Dermis microvascular lymphatic vessel endothelial cell (primary cell): ENCODE data around the gene RNF114. TPM values are rescaled to one million over a fixed set of nuclear protein-coding genes. Genes with fewer than 3 reads are reported as not detected.
A peak's percentile ranks its signal among the peaks of the same experiment; 100 is the strongest.

ENCODE experiments used
- DNase-seq, 2 donors: peaks; one replicate each; pipeline versions ENCODE4 v3.0.0 to v3.0.0-alpha.2; 2010; ENCODE audit warnings: low read depth in 2 of 2
- total RNA-seq: library from RNA; depleted of rRNA; stranded (reverse); fragments of >200 nt; gene quantifications from 2 replicates; pipeline ENCODE4 v1.2.1, GENCODE V29; 2014

RNF114 gene
- total RNA-seq, 1 donor from 2014 or later = 30.8 TPM

DNA sequence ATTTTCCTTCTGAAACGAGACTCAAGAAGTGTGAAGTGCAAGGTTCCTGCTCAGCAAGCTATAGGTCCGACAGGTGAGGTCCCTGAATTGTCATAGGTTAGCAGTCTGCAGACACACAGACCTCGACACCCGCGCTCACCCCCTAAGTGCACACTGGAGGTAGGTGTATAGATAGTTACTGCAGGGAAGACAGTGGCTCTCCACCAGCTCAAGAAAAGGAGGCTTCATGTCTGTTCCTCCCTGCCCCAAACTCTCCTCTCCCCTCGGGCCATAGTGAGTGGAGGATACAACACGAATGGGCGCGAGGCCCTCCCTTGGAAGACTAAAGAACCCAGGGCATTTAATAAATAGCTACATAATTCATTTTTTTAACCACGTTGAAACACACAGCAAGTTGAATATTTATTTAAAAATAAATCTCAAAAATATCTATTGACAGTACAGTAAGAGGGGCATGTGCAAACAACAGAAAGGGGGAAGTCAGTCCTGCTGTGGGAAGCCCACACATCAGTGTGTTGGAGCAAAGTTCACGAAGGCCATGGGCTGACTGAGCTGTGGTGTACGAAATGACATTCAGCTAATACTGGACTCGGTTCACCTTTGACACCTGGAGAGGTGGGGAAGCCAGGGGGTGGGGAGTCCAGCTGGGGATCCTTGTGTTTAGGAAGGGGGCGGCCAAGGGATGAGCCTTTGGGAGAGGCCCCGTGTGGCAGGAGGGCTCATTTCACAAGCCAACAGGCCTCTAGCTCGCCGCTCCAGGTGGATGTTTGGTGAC, 31.6 kb upstream of the RNF114 start:
- no peak for DNase-seq

- DNase-seq = no peak
These were observed 30.6 kb upstream of the RNF114 start for GRCh38 chr20:49905415-49906091.

- no peak for DNase-seq
These were observed 30.0 kb upstream of the RNF114 start for GRCh38 chr20:49906101-49906604.

DNA sequence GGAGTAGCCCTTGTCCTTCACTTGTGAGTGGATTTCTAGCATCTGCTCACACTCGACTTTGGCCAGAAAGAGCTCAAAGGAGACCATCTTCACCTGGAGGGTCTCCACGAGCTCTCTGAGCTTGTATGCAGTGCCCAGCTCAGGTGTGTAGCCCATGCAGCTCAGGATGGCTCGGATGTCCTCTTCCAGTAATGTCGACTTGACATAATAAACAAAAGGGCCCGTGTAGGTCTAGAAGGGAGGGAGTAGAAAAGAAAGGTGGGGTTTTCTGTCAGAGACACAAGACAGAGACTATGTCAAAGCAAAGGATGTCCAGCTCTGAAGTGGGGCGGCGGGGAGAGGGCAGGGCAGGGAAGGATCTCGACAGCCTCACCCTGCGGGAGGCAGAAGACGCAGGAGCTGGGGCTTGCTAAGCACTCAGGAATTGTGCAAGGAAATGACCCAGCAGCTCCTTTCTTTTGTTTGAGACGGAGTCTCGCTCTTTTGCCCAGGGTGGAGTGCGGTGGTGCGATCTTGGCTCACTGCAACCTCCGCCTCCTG, 29.5 kb upstream of the RNF114 start:
- no peak for DNase-seq

DNA sequence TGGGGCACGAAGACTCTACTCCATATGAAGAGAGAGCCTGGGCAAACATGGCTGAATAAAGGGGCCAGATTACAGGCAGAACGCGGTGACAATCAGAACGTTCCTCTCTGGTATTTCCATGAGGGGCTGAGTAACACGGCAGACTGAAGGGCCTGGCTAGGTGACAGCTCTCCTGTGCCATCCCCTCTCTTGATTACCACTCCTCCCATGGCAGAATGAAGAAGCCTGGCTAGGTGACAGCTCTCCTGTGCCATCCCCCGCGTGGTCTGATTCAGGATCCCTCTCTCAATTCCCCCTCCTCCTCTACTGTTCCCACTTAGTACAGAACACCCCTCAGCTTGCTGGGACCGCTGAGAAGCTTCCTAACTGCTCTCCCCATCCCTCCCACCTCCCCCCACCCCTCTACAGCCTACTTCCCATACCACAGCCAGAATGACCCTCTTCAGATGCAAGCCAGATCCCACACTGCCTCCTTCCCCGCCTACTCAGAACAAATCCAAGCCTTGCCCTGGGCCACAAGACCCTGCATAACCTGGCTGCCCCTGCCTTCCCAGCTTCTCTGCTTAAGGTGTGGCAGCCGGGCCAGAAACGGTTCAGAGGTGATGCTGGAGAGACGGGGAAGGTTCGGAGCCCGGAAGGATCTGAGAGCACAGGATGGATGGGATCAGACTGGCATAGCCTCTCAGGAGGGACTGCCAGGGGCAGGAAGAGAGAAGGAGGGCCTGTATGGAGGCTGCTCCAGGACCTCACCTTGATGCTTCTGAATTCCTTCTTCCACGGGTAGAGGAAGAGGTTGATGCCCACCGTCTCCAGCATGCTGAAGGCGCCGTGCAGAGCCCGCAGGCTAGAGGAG, 28.6 kb upstream of the RNF114 start:
- DNase-seq = no peak

- DNase-seq = no peak
These were observed 28.0 kb upstream of the RNF114 start for GRCh38 chr20:49908258-49908565.

DNA sequence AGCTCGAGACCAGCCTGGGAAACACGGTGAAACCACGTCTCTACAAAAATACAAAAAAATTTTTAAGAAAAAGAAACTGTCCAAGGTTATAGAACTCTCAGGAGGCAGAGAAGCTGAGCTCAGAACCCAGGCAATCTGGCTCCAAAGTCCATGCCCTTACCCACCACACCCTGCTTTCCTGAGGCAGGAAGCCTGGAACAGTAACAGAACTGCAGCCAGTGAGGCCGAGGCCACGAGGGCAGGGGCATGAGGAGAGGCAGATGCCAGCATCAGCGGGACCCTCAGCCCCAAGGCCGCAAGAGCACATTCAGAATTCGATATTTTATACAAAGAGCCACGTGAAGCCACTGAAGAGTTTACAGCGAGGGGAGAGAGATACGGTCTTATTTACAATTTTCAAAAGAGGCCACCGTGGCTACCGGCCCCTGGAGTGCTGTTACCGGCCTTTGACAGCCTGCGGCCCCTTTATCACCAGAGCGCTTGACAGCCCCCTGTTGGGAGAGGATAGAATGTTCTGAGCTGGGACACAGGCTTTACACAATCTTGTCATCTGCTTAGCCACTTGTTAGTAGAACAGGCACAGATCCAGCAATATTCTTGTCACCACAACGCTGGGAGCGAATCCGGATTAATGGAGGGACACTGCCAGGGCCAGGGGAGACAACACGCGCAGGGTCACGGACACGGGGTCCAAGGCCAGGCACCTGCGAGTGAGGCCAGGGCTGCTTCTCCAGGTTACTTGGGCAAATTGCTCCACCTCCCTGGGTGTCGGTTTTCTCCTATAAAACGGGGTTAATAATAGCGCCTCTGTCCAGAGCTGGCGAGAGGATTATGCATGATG, 26.5 kb upstream of the RNF114 start:
- peak; percentile 30 to 42 for DNase-seq

DNA sequence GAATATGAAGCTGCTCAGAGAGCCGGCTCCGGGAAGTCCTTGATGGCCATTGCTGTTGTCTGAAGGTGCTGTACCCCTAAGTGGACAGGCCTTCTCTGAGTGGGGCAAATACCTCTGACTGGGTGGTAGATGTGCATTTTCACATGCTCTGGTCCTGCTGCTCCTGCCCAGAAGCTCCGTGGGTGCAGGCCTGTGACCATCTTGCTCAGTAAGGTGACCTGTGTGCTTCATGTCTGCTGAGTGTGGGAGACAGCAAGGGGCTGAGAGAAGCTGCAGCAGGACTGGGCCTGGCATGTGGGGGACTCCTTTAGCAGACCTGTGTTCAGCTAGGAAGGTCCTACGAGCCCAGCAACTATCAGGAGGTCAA, 25.9 kb upstream of the RNF114 start:
- no peak for DNase-seq

DNA sequence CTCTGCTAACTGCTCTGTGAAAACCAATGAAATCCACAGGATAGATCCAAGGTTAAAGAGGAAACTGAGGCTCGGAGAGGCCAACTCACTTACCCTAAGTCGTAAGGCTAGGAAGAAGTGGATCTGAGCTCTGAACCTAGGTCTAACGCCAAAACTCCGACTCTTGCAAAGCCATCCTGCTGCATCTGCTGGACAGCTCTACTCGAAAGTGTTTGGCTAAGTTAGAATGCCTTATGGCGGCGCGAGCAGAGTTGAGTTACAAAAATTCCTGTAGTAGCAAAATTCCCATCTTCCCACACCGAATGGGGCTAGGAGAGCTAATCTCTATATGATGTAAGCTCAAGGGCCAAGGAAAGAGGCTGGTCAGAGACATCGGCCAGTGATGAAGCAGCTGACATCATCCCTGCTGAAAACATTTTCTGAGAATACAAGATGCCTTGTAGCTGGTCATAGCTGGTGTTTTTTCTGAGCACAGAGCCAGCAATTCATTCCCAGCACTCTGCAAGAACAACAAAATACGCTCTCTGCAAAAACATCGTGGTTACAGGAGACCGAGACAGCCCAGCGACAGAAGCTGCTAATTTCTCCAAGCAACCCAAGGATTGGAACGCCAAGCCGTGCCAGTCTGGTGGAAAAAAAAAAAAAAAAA, 22.7 kb upstream of the RNF114 start:
- no peak for DNase-seq

DNA sequence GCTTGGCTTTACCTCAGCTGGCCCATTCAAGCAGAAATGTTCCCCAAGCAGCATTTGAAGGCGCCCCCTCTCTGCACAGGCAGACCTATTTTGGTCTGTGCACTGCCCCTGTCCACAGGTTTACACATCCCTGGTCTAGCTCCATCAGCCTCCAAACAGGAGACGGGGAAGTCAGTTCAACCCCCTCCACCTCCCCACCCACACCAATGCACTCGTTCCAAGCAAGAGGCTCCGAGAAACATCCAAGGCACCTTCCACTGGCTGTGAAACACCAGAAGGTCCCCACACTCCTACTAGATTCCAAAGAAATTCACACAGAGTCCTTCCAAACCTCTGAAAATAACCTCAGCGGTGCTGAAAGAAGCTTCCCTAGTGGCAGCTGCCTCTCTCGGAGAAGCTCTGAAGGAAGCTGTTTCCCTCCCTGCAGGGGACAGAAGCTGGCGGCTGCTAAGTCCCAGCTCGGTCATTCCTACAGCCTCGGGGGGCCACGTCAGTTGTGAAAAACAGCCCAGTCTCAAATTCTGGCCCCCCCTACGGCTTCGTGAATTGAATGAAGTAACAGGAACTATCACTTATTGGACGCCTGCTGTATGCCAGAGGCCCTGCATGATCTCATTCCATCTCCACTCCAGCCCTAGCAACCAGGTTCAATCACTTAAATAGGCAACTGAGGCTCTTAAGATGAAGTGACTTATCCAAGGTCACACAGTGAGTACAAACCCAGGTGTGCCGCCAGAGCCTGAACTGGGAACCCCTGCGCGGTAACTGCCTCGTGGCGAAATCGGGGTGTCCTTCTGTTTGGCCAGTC, 21.7 kb upstream of the RNF114 start:
- DNase-seq = peak in 1 of 2 donors; percentile 35

DNA sequence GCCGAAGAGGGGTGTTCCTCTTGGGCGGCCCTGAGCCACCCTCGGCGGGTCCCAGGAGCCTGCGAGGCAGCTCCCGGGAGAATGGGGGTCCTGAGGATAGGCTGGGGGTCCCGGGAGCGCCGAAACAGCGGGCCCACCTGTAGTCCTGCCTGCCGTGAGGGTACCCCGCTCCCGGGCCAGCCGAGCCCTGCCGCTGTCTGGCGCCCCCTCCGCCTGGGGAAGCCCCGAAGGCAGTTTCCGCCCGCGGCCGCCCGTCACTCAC, 21.1 kb upstream of the RNF114 start:
- DNase-seq = no peak

- peak; percentile 94 to 96 for DNase-seq
These were observed 20.6 kb upstream of the RNF114 start, which contains the start of gene SPATA2 for GRCh38 chr20:49915380-49916145. Gene SPATA2, minus strand, starts transcription at chr20:49915529. Its CDS starts 7,039 bp downstream, at chr20:49908490.

DNA sequence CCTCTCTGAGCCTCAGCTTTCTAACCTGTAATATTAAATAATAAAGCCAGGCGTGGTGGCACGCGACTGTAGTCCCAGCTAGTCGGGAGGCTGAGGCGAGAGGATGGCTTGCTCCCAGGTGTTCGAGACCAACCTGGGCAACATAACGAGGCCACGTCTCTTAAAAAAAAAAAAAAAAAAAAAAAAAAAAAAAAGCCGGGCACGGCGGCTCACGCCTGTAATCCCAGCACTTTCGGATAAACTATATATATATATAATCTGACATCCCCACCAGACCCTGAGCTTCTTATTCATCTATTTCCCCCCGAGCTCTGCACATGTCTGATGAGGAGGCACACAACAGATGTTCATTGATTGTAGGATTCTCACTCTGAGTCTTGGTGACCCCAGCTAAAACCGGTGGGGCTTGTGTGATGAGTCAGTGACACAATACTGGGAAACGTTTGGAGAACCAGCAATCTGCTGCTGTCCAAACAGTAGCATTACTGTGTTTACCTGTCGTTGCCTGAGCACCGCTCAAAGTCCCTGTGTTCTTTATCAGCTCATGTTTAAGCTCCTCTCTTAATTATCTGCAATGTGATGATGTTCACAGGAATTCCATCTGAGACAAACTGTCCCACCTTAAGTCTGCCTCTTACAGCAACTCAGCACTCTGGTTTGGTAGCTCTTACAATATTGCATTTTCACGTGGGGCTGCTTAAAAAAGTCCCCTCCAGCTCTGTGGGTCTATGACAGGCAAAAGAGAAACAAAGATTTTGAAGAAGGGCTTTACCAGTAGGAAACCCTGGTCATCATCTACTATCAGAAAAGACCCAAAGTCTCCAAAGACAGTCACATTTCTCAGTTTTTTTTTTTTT, 19.8 kb upstream of the RNF114 start:
- peak in 1 of 2 donors; percentile 62 for DNase-seq

- no peak for DNase-seq
These were observed 17.8 kb upstream of the RNF114 start for GRCh38 chr20:49918446-49918845.

- no peak for DNase-seq
These were observed 17.2 kb upstream of the RNF114 start for GRCh38 chr20:49919009-49919408.

DNA sequence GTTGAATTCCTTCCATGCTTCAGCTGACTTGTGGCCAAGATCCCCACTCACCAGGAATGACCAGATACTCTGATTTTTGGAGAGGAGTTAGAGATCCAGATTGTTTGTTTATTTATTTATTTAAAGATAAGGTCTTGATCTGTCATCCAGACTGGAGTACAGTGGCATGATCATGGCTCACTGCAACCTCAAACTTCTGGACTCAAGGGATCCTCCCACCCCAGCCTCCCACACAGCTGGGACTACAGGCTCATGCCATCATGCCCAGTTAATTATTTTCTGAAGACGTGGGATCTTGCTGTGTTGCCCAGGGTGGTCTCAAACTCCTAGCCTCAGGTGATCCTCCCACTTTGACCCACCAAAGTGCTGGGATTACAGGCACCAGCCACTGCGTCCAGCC, 16.7 kb upstream of the RNF114 start:
- no peak for DNase-seq

DNA sequence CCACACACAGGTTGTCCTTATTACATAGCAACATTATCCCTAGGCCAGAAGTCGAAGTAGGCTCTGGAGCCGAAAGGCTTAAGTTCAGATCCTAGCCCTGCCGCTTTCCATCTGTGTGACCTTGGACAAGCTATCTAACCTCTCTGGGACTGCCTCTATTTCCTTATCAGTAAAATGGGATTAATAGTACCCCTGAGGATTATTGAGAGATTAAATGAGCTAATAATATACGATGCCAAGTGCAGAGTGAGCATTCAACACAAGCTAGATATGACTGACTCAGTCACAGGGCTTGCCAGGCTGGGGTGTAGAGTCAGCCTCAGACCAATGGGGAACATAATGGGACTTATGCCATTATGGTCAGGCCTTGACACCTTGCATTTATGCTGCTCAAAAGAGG, 11.9 kb upstream of the RNF114 start:
- DNase-seq = no peak

- DNase-seq = no peak
These were observed 10.2 kb upstream of the RNF114 start for GRCh38 chr20:49925901-49926454.
